Peyer's patch (tissue), 4 donors: ENCODE results near the gene USP32.

Source experiments
- CTCF ChIP-seq, 6 experiments: fragments of 450-650 bp in 4 of 6; fragments of 200-600 bp in 2 of 6; sonication (generic) in 1 of 6; IDR thresholded peaks; one replicate each; pipeline ENCODE4 v1.5.1; 2017 to 2019; ENCODE audit warnings: antibody characterized with exemption in 6 of 6, mild to moderate bottlenecking in 3 of 6, moderate library complexity in 1 of 6
- POLR2A ChIP-seq, 2 donors: fragments of 450-650 bp; IDR thresholded peaks; one replicate each; pipeline ENCODE4 v1.5.1; 2017; ENCODE audit warnings: antibody characterized with exemption in 2 of 2, mild to moderate bottlenecking in 2 of 2, moderate library complexity in 2 of 2

- no peak for TF ChIP-seq CTCF (IDR thresholded peaks at IDR 0.05)
- no peak for TF ChIP-seq POLR2A (IDR thresholded peaks at IDR 0.05)
Measured at GRCh38 chr17:60253048-60253447, 138.9 kb downstream of the USP32 start.
